GM21723 (cell line): ENCODE data around the gene PATJ.
"Not testable (repeated sequence)": the region's sequence is repeated elsewhere in the genome, so short reads cannot be mapped to it uniquely, and the experiment has no call there.

ENCODE experiments used
- ATAC-seq: cut with Tn5 transposase; IDR thresholded peaks from one replicate; pipeline ENCODE4 v1.9.1; 2021; ENCODE audit warnings: mild to moderate bottlenecking, moderate library complexity; ENCODE audit not compliant: unreplicated experiment

The PATJ gene

GRCh38 chr1:62144238-62144831 lies 402.1 kb downstream of the PATJ start:
- ATAC-seq = no peak

GRCh38 chr1:62159940-62160348 lies 417.7 kb downstream of the PATJ start:
- peak; percentile 68 for ATAC-seq

GRCh38 chr1:62161711-62162110 lies 419.4 kb downstream of the PATJ start:
- ATAC-seq = no peak

GRCh38 chr1:62170380-62170779 lies 428.1 kb downstream of the PATJ start:
- ATAC-seq = not testable (repeated sequence)

GRCh38 chr1:62175568-62176179 lies 433.4 kb downstream of the PATJ start:
- ATAC-seq = peak; percentile 56

- no peak for ATAC-seq
These were observed 434.5 kb downstream of the PATJ start for GRCh38 chr1:62176597-62177312.

- no peak for ATAC-seq
These were observed 435.3 kb downstream of the PATJ start for GRCh38 chr1:62177621-62178020.

- no peak for ATAC-seq
These were observed 436.1 kb downstream of the PATJ start for GRCh38 chr1:62178372-62178771.

GRCh38 chr1:62180054-62180453 lies 437.8 kb downstream of the PATJ start:
- not testable (repeated sequence) for ATAC-seq

GRCh38 chr1:62180639-62181038 lies 438.4 kb downstream of the PATJ start:
- ATAC-seq = no peak

- no peak for ATAC-seq
These were observed 439.3 kb downstream of the PATJ start for GRCh38 chr1:62181532-62181931.

- not testable (repeated sequence) for ATAC-seq
These were observed 439.9 kb downstream of the PATJ start for GRCh38 chr1:62182157-62182556.

- ATAC-seq = not testable (repeated sequence)
These were observed 441.1 kb downstream of the PATJ start for GRCh38 chr1:62183164-62184020.

GRCh38 chr1:62184336-62184735 lies 442.1 kb downstream of the PATJ start:
- ATAC-seq = no peak

GRCh38 chr1:62185233-62185632 lies 443.0 kb downstream of the PATJ start:
- ATAC-seq = not testable (repeated sequence)

- ATAC-seq = no peak
These were observed 443.4 kb downstream of the PATJ start for GRCh38 chr1:62185677-62186076.

- no peak for ATAC-seq
These were observed 445.3 kb downstream of the PATJ start for GRCh38 chr1:62187548-62187947.

- no peak for ATAC-seq
These were observed 445.8 kb downstream of the PATJ start for GRCh38 chr1:62188111-62188510.

- no peak for ATAC-seq
These were observed 452.6 kb downstream of the PATJ start, which contains the start of gene L1TD1 for GRCh38 chr1:62194651-62195544. L1TD1 (plus strand) TSS chr1:62194849; CDS start chr1:62206629, 11,780 bp downstream.

GRCh38 chr1:62196086-62196690 lies 453.9 kb downstream of the PATJ start:
- no peak for ATAC-seq
